ENCODE measurements around the gene RBM10.

DNA sequence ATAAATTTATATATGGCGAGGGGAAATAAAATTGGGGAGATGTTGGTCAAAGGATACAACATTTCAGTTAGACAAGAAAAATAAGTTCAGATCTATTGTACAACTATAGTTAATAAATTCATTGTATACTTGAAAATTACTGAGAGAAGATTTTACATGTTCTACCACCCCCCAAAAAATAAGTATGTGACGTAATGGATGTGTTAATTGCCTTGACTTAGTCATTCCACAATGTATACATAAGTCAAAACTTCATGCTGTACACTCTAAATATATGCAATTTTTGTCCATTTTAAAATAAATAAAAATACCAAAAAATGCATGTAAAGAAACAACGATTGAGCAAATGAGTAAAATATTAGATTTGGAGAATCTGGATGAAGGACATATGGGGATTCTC is 89.6 kb downstream of the RBM10 start:
- no peak for TF ChIP-seq ELF1 (tag; IDR thresholded peaks at IDR 0.05)
- TF ChIP-seq, protein P1, sequence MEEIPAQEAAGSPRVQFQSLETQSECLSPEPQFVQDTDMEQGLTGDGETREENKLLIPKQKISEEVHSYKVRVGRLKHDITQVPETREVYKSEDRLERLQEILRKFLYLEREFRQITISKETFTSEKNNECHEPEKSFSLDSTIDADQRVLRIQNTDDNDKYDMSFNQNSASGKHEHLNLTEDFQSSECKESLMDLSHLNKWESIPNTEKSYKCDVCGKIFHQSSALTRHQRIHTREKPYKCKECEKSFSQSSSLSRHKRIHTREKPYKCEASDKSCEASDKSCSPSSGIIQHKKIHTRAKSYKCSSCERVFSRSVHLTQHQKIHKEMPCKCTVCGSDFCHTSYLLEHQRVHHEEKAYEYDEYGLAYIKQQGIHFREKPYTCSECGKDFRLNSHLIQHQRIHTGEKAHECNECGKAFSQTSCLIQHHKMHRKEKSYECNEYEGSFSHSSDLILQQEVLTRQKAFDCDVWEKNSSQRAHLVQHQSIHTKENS (CRISPR knock-in tag; IDR thresholded peaks at IDR 0.05), result no peak
- TF ChIP-seq GABPA (tag; conservative IDR thresholded peaks at IDR 0.05; ENCODE audit: low read depth), result no peak
- TF ChIP-seq, protein P2, sequence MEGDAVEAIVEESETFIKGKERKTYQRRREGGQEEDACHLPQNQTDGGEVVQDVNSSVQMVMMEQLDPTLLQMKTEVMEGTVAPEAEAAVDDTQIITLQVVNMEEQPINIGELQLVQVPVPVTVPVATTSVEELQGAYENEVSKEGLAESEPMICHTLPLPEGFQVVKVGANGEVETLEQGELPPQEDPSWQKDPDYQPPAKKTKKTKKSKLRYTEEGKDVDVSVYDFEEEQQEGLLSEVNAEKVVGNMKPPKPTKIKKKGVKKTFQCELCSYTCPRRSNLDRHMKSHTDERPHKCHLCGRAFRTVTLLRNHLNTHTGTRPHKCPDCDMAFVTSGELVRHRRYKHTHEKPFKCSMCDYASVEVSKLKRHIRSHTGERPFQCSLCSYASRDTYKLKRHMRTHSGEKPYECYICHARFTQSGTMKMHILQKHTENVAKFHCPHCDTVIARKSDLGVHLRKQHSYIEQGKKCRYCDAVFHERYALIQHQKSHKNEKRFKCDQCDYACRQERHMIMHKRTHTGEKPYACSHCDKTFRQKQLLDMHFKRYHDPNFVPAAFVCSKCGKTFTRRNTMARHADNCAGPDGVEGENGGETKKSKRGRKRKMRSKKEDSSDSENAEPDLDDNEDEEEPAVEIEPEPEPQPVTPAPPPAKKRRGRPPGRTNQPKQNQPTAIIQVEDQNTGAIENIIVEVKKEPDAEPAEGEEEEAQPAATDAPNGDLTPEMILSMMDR (IDR thresholded peaks at IDR 0.05 in 2 of 3, conservative IDR thresholded peaks at IDR 0.05 in 1 of 3; ENCODE audit: insufficient read depth in 2 of 3, low read depth in 1 of 3, low read length in 3 of 3), result no peak
- no peak for TF ChIP-seq NR2C2 (CRISPR knock-in tag; IDR thresholded peaks at IDR 0.05)
- no peak for TF ChIP-seq NR2C2 (tag; IDR thresholded peaks at IDR 0.05)
- no peak for TF ChIP-seq ZNF24 (IDR thresholded peaks at IDR 0.05)
- TF ChIP-seq CEBPB (tag; IDR thresholded peaks at IDR 0.05), result no peak
- no peak for TF ChIP-seq ADNP (tag; IDR thresholded peaks at IDR 0.05)
- no peak for TF ChIP-seq CHD1 (IDR thresholded peaks at IDR 0.05; ENCODE audit: low read length)
- TF ChIP-seq CHD4 (IDR thresholded peaks at IDR 0.05; ENCODE audit: insufficient read depth, insufficient replicate concordance, low read depth, low read length, poor library complexity, severe bottlenecking), result no peak
- no peak for TF ChIP-seq KAT2B (IDR thresholded peaks at IDR 0.05; ENCODE audit: low read depth, low read length)
- no peak for TF ChIP-seq SAFB2 (IDR thresholded peaks at IDR 0.05; ENCODE audit: borderline replicate concordance, low read depth, low read length, severe bottlenecking)
- TF ChIP-seq, protein P3, sequence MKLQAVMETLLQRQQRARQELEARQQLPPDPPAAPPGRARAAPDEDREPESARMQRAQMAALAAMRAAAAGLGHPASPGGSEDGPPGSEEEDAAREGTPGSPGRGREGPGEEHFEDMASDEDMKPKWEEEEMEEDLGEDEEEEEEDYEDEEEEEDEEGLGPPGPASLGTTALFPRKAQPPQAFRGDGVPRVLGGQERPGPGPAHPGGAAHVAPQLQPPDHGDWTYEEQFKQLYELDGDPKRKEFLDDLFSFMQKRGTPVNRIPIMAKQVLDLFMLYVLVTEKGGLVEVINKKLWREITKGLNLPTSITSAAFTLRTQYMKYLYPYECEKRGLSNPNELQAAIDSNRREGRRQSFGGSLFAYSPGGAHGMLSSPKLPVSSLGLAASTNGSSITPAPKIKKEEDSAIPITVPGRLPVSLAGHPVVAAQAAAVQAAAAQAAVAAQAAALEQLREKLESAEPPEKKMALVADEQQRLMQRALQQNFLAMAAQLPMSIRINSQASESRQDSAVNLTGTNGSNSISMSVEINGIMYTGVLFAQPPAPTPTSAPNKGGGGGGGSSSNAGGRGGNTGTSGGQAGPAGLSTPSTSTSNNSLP (IDR thresholded peaks at IDR 0.05; ENCODE audit: borderline replicate concordance, low read depth, low read length), result no peak
- TF ChIP-seq, protein P4, sequence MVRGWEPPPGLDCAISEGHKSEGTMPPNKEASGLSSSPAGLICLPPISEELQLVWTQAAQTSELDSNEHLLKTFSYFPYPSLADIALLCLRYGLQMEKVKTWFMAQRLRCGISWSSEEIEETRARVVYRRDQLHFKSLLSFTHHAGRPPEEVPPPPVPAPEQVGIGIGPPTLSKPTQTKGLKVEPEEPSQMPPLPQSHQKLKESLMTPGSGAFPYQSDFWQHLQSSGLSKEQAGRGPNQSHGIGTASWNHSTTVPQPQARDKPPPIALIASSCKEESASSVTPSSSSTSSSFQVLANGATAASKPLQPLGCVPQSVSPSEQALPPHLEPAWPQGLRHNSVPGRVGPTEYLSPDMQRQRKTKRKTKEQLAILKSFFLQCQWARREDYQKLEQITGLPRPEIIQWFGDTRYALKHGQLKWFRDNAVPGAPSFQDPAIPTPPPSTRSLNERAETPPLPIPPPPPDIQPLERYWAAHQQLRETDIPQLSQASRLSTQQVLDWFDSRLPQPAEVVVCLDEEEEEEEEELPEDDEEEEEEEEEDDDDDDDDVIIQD (CRISPR knock-in tag; IDR thresholded peaks at IDR 0.05), result no peak
